ENCODE data around the gene SORCS2. TPM values are rescaled to one million over a fixed set of nuclear protein-coding genes. Genes with fewer than 3 reads are reported as not detected.

The SORCS2 gene
- total RNA-seq, 6 donors from 2014 or later: 2.2 to 28.3 (median 7.2) TPM

GRCh38 chr4:7374571-7374970, 182.2 kb downstream of the SORCS2 start:
- ATAC-seq (ENCODE audit: low FRiP score in 2 of 2) (no peak), DNase-seq (no peak)
- Histone ChIP-seq H3K27ac (no peak overlapping the region), H3K36me3 (no peaks in the 10 kb centered on the region), H3K4me3 (no peak overlapping the region), H3K27me3 (no peaks in the 10 kb centered on the region), H3K9me3 (no peaks in the 10 kb centered on the region), H3K4me1 (no peaks in the 10 kb centered on the region)
- TF ChIP-seq POLR2A (IDR thresholded peaks at IDR 0.05) (no peak), POLR2AphosphoS5 (IDR thresholded peaks at IDR 0.05) (no peak), EP300 (IDR thresholded peaks at IDR 0.05) (no peak)
- TF ChIP-seq, protein P1, sequence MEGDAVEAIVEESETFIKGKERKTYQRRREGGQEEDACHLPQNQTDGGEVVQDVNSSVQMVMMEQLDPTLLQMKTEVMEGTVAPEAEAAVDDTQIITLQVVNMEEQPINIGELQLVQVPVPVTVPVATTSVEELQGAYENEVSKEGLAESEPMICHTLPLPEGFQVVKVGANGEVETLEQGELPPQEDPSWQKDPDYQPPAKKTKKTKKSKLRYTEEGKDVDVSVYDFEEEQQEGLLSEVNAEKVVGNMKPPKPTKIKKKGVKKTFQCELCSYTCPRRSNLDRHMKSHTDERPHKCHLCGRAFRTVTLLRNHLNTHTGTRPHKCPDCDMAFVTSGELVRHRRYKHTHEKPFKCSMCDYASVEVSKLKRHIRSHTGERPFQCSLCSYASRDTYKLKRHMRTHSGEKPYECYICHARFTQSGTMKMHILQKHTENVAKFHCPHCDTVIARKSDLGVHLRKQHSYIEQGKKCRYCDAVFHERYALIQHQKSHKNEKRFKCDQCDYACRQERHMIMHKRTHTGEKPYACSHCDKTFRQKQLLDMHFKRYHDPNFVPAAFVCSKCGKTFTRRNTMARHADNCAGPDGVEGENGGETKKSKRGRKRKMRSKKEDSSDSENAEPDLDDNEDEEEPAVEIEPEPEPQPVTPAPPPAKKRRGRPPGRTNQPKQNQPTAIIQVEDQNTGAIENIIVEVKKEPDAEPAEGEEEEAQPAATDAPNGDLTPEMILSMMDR (IDR thresholded peaks at IDR 0.05): no peak
- WGBS, 2 donors: 91 to 95% methylated on average over 10 of the region's 10 CpGs

DNA sequence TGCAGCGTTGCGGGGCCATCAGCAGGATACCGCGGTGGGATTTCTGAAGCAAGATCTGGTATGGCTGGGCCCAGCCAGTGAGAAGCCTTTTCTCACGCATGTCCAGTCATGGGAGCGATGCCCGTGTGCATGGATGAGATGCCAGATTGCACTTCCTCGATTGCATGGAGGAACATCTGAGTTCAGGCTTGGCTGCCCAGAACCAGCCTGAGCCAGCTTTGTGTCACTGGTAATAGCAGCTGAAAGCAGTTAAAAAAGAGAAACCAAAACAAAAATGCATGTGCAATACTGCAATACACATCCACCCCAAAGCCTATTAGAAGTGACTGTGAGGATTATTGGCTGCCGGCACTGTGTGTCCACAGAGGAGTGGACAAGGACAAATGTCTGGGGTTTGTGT, 183.1 kb downstream of the SORCS2 start:
- DNase-seq: no peak
- ATAC-seq (ENCODE audit: low FRiP score in 2 of 2): no peak
- no peaks in the 10 kb centered on the region for H3K36me3 ChIP-seq
- no peak overlapping the region for H3K27ac ChIP-seq
- TF ChIP-seq POLR2A (IDR thresholded peaks at IDR 0.05): no peak
- no peaks in the 10 kb centered on the region for H3K9me3 ChIP-seq
- 76 to 78% methylated on average over 9 of the region's 9 CpGs for WGBS, 2 donors
- H3K27me3 ChIP-seq: no peaks in the 10 kb centered on the region
- H3K4me3 ChIP-seq: no peak overlapping the region
- H3K4me1 ChIP-seq: no peaks in the 10 kb centered on the region

DNA sequence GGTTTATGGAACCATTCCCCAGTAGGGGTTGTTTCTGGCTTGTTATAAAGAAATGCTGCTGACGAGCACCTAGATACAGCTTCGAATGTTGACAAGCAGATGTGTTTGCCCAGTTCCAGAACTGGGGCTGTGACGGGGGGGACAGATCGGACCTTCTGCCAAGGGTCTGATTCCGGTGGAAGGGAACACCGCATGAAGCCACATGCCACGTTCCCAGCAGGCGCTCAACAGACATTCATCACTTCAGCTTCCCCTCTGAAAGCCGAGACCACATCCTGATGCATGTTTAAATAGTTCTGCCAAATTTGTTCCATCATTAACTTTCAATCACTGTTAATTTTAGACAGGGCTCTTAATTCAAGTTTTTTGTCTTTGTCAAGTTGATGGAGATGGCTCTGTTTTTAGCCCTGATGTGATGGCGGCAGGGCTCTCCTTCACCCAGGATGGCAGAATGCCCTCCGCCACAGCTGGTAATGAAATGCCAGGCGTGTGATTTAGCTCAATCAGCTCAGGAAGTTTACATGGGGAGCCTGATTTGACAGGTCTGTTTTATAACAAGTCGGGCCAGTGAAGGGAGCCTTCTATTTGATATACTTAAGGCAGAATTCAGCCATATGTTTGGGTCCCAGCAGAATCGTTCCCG, 185.0 kb downstream of the SORCS2 start:
- no peak for ATAC-seq (ENCODE audit: low FRiP score in 2 of 2)
- Histone ChIP-seq H3K36me3 (no peaks in the 10 kb centered on the region), H3K27me3 (no peaks in the 10 kb centered on the region), H3K9me3 (no peaks in the 10 kb centered on the region), H3K4me3 (no peak overlapping the region), H3K27ac (no peak overlapping the region), H3K4me1 (no peaks in the 10 kb centered on the region)
- DNase-seq: no peak
- TF ChIP-seq POLR2A (IDR thresholded peaks at IDR 0.05): no peak
- TF ChIP-seq EP300 (IDR thresholded peaks at IDR 0.05): no peak
- no peak for TF ChIP-seq POLR2AphosphoS5 (IDR thresholded peaks at IDR 0.05)
- TF ChIP-seq, protein P1 (IDR thresholded peaks at IDR 0.05): no peak
- 44 to 63% methylated on average over 15 of the region's 15 CpGs for WGBS, 2 donors

GRCh38 chr4:7379186-7379585, 186.8 kb downstream of the SORCS2 start:
- no peaks in the 10 kb centered on the region for H3K36me3 ChIP-seq
- WGBS, 2 donors: 83 to 87% methylated on average over 9 of the region's 9 CpGs

DNA sequence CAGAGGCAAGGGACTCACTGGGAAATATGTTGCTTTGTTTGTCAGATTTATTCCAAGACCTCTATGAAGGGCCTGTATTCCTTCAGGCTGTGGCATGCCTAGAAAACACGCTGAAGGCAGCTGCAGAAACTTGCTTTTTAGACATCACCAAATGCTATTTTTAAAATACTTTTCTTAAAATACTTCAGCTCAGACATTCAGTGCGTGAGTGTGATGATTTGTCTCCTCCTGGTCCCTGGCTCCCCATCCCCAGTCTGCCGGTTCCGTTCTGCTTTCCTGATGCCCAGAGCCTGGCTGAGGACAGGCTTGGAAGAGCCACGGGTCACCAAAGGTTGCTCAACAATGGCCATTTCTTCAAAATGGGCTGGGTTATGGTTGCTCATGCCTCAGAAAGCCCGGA, 187.4 kb downstream of the SORCS2 start:
- TF ChIP-seq EP300 (IDR thresholded peaks at IDR 0.05) (no peak), POLR2A (IDR thresholded peaks at IDR 0.05) (no peak), POLR2AphosphoS5 (IDR thresholded peaks at IDR 0.05) (no peak)
- TF ChIP-seq, protein P1 (IDR thresholded peaks at IDR 0.05): no peak
- H3K27me3 ChIP-seq: no peaks in the 10 kb centered on the region
- ATAC-seq (ENCODE audit: low FRiP score in 2 of 2): no peak
- H3K9me3 ChIP-seq: no peaks in the 10 kb centered on the region
- no peaks in the 10 kb centered on the region for H3K36me3 ChIP-seq
- H3K4me1 ChIP-seq: no peaks in the 10 kb centered on the region
- H3K27ac ChIP-seq: no peak overlapping the region
- WGBS, 2 donors: 77 to 89% methylated on average over 5 to 6 of the region's 6 CpGs
- no peak overlapping the region for H3K4me3 ChIP-seq
- DNase-seq: no peak

More at GRCh38 chr4:7379186-7379585, 186.8 kb downstream of the SORCS2 start:
- TF ChIP-seq EP300 (IDR thresholded peaks at IDR 0.05) (no peak), POLR2AphosphoS5 (IDR thresholded peaks at IDR 0.05) (no peak), POLR2A (IDR thresholded peaks at IDR 0.05) (no peak)
- TF ChIP-seq, protein P1 (IDR thresholded peaks at IDR 0.05): no peak
- Histone ChIP-seq H3K27ac (no peak overlapping the region), H3K9me3 (no peaks in the 10 kb centered on the region), H3K4me3 (no peak overlapping the region), H3K27me3 (no peaks in the 10 kb centered on the region), H3K4me1 (no peaks in the 10 kb centered on the region)
- ATAC-seq (ENCODE audit: low FRiP score in 2 of 2): no peak
- no peak for DNase-seq
